Adrenal gland (tissue), 5 donors: ENCODE data around the gene SERINC2.

Experiments used
- CTCF ChIP-seq, 6 experiments: fragments of 450-650 bp in 4 of 6; fragments of 200-600 bp in 2 of 6; sonication (generic) in 1 of 6; IDR thresholded peaks; 1 replicate in 5 of 6; 2 replicates in 1 of 6; pipeline versions ENCODE4 v1.5.1 to v1.8.0; 2016 to 2021; ENCODE audit warnings: antibody characterized with exemption in 6 of 6, mild to moderate bottlenecking in 2 of 6, moderate library complexity in 1 of 6
- POLR2A ChIP-seq, 2 donors: fragments of 450-650 bp; IDR thresholded peaks; one replicate each; pipeline ENCODE4 v1.6.1; 2017; ENCODE audit warnings: antibody characterized with exemption in 2 of 2, mild to moderate bottlenecking in 2 of 2, moderate library complexity in 1 of 2
- donor health status: DM: no; HTN: no; CAD: no.

- no peak for TF ChIP-seq POLR2A (IDR thresholded peaks at IDR 0.05)
- TF ChIP-seq CTCF (IDR thresholded peaks at IDR 0.05) = no peak
Measured at GRCh38 chr1:31412205-31412604, 808 bp upstream of the SERINC2 start.
